Measurements from ENCODE around the gene PICK1. TPM values are rescaled to one million over a fixed set of nuclear protein-coding genes. Genes with fewer than 3 reads are reported as not detected.
A peak's percentile ranks its signal among the peaks of the same experiment; 100 is the strongest.

The PICK1 gene
- 11.8 TPM for polyA plus RNA-seq (2012; ENCODE audit: insufficient read depth, insufficient read length)

DNA sequence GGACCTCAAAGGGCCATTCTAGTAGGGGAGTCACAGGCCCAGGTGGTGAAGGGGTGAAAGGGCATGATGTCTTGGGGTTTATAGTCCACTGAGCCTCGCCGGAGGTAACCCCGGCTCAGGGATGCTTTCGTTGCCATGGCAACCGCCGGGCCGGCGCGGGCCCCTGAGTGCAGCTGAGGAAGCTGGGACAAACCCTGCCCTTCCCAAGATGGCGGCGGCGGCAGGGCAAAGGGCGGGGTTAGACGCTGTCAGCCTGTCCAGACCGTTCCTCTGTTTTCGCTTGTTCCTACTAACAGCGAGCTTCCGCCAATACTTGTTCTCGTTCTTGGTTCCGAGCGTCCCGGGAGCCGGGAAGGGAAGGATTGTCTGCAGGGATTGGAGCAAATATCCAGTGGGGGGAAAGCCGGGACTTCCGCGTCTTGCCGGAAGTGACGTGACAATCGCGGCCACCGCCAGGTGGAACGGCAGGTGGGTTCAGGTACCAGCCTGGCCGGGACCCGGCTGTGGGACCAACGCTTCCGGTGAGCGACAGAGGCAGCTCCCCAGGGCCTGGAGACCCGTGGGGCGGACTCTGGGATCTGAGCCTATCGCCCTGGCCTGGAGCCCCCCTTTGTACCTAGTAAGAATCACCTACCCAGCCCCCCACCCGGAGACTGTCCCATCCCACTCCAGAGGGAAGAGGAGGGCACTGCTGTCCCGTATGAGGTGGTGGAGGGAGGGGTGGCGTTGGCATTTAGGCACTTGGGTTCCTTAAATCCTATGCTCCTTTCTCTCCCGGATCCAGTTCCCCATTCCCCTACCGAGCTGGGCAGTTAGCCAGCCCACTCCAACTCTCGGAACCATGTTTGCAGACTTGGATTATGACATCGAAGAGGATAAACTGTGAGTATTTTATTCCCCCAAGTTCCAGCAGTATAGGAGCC is at the start of gene PICK1:
PICK1 (plus strand) TSS at position 436 of the 923 bp plus-strand sequence; CDS start at position 842, 406 bp downstream.
- DNase-seq (ENCODE audit: low read depth, low spot score), result peak; percentile 54
- peak within 1 kb of the TSS; percentile 87 for H3K4me3 ChIP-seq (ENCODE audit: low read length)

GRCh38 chr22:38009000-38009806 is 48.0 kb upstream of the PICK1 start:
- no peak for DNase-seq (ENCODE audit: low read depth, low spot score)
- H3K4me3 ChIP-seq (ENCODE audit: low read length), result no peak overlapping the region

GRCh38 chr22:38012604-38013072 is 44.6 kb upstream of the PICK1 start:
- no peak for DNase-seq (ENCODE audit: low read depth, low spot score)
- H3K4me3 ChIP-seq (ENCODE audit: low read length), result no peak overlapping the region

DNA sequence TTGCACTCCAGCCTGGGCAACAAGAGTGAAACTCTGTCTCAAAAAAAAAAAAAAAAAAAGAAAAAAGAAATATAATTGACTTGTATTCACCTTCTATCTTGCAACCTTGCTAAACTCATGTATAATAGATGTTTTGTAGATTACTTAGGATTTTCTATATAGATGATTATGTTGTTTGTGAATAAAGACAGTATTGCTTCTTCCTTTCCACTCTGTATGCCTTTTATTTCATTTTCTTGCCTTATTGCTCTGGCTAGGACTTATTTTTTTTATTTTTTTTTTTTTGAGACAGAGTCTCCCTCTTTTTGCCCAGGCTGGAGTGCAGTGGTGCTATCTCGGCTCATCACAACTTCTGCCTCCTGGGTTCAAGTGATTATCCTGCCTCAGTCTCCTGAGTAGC is 43.1 kb upstream of the PICK1 start:
- no peak for DNase-seq (ENCODE audit: low read depth, low spot score)
- no peak overlapping the region for H3K4me3 ChIP-seq (ENCODE audit: low read length)

DNA sequence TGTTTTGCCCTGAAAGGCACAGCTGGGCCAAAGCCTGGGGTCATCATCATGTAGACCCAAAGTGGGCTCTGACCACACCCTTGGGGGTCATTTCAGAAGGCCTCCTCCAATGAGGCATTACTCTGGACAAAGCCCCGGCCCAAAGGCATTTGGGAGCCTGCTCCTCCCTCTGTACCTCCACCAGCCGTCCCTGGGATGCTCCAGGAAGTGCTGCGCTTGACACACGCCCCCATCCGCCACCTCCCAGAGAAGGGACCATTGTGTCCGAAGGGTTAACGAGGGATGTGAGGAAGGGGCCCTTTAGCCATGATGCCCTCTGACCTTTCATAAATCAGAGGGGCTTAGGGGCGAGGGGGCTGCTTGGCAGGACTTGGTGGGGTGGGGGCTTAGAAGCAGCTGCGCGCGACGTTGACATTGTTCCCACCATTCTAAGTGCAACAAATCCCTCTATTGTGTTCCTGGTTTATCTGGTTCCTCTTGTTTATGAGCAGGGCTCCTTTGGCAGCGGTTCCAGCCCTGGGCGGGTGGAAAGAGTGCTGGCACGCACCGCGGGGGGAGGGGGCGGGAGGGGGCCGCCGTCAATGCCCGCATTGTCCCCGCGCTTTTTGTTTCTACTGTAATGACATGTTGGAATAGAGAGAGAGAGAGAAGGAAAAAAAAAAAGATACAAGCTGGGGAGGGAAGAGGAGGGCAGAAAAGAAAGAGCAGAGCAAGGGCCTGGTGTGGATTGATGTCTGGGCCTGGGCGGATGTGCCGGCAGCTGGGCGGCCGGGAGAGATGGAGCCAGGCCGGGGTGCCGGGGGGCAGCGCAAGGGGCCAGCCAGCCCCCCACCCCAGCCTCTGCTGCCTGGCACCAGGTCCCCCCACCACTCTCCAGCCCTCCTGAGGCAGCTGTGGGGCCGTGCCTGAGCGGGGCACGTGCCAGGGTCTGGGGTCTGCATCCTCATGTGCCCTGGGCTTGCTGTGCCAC is 40.7 kb upstream of the PICK1 start:
- no peak for DNase-seq (ENCODE audit: low read depth, low spot score)
- no peak overlapping the region for H3K4me3 ChIP-seq (ENCODE audit: low read length)

DNA sequence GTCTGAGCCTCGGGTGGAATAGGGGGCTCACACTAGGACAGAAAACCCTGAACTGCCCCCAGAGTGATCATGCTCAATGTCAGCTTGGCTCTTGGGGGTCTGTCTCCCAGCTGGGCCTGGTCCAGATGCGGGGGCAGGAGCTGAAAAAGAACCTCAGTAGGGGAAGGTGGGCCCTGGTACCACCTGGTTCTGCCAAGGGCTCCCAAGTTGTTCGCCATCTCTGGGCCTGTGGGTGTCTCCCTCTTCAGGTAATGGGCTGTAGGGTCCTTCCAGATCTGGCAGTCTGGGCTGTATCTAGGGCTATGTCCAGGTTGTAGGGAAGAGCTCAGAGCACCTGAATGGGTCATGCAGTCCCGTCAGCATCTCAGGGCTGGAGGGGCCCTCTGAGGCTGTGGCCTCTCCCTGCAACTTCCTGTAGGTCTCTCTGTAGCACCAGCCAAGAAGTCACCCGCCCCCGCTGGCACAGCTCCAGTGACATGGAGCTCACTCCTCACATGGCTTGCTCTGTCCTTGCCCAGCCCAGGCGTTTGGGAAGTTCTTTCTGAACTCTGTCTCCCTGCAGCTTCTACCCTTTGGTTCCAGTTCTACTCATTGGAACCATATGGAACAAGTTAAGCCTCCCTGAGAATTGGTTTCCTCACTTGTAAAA is 39.8 kb upstream of the PICK1 start:
- no peak overlapping the region for H3K4me3 ChIP-seq (ENCODE audit: low read length)
- no peak for DNase-seq (ENCODE audit: low read depth, low spot score)

DNA sequence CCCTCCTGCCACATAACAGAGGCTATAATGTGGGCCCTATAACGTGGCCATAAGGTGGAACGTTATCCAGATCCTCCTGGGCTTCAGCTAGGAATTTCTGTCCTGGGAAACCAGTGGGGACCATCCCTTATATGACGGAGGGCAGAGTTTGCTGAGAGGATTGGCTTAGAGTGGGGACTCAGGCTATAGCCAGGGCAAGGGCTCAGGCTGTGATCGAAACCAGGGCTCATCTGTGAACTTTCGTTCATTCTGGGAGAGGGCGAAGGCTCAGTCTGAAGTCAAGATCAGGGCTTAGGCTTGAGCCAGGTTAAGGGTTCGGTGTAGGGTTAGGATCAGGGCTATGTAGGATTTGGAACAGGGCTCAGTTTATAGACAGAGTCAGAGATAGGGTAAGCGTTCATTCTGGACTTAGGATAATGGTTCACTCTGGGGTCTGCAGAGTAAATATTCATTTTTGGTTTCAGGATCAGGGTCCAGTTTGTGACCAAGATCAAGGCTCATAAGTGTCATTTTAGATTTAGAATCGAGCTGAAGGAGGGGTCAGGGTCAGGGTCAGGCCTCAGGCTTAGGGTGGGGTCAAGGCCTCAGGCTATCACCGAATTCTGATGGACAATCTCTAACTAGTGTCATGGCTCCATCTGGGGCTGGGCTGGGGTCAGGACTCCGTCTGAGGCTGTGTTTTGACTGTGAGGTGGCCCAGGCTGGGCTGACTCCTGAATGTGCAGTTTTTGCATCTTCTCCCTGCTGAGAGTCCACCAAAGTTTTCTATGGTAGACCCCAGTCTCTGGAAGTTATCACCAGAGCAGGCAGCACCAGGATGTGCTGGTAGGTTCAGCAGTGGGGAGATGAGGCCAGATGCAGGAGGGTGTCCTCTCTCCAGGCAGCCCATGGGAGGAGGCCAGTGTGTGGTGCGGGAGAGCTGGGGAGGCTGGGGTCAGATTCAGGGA is 39.0 kb upstream of the PICK1 start:
- no peak for DNase-seq (ENCODE audit: low read depth, low spot score)
- no peak overlapping the region for H3K4me3 ChIP-seq (ENCODE audit: low read length)

DNA sequence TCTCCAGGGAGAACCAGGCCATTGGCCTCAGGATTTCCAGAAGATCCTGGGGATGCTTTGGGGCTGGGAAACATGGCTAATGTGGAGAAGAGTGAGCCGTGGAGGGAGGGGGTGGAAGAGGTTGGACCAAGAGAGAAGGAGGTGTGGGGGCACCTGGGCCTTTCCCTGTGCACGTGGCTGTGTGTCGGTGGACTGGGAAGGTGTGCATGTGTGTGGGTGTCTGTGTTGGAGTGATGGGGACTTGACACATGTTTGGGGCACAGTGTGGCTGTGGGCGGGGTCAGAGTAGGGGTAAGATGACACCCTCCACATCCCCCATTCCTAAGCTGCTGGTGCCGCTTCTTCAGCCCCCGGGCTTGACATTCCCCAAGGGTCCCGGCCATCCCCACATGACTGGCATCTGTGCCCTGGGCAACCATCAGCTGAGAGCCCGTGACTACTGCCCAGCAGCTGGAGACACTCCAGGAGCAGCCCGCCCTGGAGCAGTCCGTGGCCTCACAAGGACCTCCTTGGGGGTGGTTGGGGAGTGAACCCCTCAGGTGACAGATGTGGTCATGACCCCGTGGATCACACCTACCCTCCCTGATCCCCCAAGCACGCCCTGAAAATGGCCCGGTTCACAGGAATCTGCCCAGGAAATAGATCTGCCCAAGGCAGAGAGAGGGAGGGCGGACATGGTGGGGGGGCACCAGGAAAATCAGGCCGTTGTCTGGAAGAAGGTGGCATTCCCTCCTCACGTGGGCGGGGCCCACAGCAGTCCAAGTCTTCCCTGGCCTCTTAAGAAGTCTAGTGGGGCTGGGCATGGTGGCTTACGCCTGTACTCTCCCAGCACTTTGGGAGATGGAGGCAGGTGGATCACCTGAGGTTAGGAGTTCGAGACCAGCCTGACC is 38.0 kb upstream of the PICK1 start:
- H3K4me3 ChIP-seq (ENCODE audit: low read length), result no peak overlapping the region

GRCh38 chr22:38021206-38021605 is 36.0 kb upstream of the PICK1 start:
- no peak for DNase-seq (ENCODE audit: low read depth, low spot score)
- no peak overlapping the region for H3K4me3 ChIP-seq (ENCODE audit: low read length)

More for the DNA sequence above, 38.0 kb upstream of the PICK1 start:
- DNase-seq (ENCODE audit: low read depth, low spot score), result no peak

DNA sequence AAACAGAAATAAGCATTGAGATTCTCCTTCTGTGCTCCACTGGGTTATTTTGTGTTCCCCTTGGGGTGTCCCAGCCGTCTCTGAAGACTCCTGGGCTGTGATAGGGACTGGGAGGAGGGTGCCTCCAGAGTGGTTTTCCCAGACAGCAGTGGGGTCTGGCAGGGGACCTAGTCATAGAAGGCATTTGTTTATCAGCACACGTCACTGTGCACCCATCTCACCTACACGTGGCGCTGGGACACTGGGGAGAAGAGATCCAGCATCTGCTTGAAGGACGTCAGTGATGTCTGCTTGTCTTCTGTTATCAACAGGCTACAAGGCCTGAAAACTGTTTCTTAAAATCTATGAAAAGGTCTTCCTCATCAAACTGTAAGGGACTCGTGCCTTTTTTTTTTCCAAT is 34.2 kb upstream of the PICK1 start:
- DNase-seq (ENCODE audit: low read depth, low spot score), result no peak
- H3K4me3 ChIP-seq (ENCODE audit: low read length), result no peak overlapping the region

- DNase-seq (ENCODE audit: low read depth, low spot score), result no peak
- H3K4me3 ChIP-seq (ENCODE audit: low read length), result no peak overlapping the region
Observed at GRCh38 chr22:38025514-38025913, 31.7 kb upstream of the PICK1 start.

GRCh38 chr22:38026130-38027111 is 30.8 kb upstream of the PICK1 start:
- no peak for DNase-seq (ENCODE audit: low read depth, low spot score)
- H3K4me3 ChIP-seq (ENCODE audit: low read length), result no peak overlapping the region

GRCh38 chr22:38027487-38027886 is 29.7 kb upstream of the PICK1 start:
- H3K4me3 ChIP-seq (ENCODE audit: low read length), result no peak overlapping the region
- no peak for DNase-seq (ENCODE audit: low read depth, low spot score)

- no peak for DNase-seq (ENCODE audit: low read depth, low spot score)
- no peak overlapping the region for H3K4me3 ChIP-seq (ENCODE audit: low read length)
Observed at GRCh38 chr22:38028344-38029130, 28.7 kb upstream of the PICK1 start.

DNA sequence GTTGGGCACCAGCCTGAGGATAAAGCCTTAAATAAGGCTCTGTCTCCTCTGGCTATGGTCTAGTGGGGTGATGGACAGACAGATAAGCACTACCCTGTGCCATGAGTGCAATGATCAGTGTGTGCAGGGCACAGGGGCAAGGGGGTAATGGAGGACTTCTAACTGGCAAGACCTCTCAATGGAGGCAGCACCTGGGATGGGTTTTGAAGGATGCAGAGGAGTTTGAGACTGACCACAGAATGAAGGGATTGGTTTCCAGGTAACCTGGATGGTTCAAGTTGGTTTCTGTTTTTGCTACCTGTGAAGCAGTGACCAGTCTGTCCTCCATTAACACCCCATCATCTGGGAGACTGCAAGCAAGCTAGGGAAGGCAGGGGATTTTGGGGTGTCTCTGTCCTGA is 27.8 kb upstream of the PICK1 start:
- DNase-seq (ENCODE audit: low read depth, low spot score), result no peak
- H3K4me3 ChIP-seq (ENCODE audit: low read length), result no peak overlapping the region

All from Jurkat, Clone E6-1 (cell line).